ENCODE data around the gene VIPR2. TPM values are rescaled to one million over a fixed set of nuclear protein-coding genes. Genes with fewer than 3 reads are reported as not detected.

Gene VIPR2
- total and polyA plus RNA-seq, 2 experiments from 2014 or later = 1.3 to 2.7 TPM

DNA sequence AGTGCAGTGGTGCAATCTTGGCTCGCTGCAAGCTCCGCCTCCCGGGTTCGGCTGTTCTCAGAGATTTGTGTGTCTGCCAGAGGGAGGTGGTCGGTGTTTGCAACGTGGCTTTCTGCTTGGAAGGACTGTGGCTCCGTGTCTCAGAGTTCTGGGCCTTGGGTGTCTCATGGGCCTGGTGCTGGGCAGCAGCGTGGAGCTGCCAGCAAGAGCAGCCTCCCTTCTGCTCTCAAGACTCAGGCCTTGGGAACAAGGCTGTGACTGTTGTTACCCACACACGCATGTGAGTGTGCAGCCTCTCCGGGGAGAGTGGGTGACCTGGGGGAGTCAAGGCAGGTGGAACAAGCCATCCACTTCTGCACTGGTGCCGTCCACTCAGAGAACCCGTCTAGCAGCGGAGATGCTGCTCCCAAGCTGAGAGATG lies 52.0 kb downstream of the VIPR2 start:
- H3K27ac Mint-ChIP-seq = no peak overlapping the region
- peaks cover 69% of the 10 kb centered on the region for H3K9me3 Mint-ChIP-seq
- Histone ChIP-seq H3K4me2 (no peak overlapping the region), H3K79me2 (replicated peaks; ENCODE audit: insufficient read depth) (no peaks in the 10 kb centered on the region), H4K20me1 (replicated peaks; ENCODE audit: insufficient read depth) (no peaks in the 10 kb centered on the region), H3K4me1 (ENCODE audit: insufficient read depth) (no peaks in the 10 kb centered on the region), H3K27ac (ENCODE audit: low read depth) (no peak overlapping the region), H3K27me3 (ENCODE audit: insufficient read depth) (no peaks in the 10 kb centered on the region), H3K36me3 (ENCODE audit: insufficient read depth) (no peaks in the 10 kb centered on the region), H2AFZ (no peak overlapping the region), H3F3A (replicated peaks; ENCODE audit: low read depth) (no peaks in the 10 kb centered on the region), H3K4me3 (no peak overlapping the region), H3K9me2 (ENCODE audit: insufficient read depth) (no peaks in the 10 kb centered on the region)
- H3K4me1 Mint-ChIP-seq = no peaks in the 10 kb centered on the region; the same call in 2 of the 3 replicates
- DNase-seq (ENCODE audit: low spot score) (no peak), ATAC-seq (no peak)
- H3K4me3 Mint-ChIP-seq = no peak overlapping the region
- peaks cover 19% of the 10 kb centered on the region; the same call in 2 of the 3 replicates for H3K36me3 Mint-ChIP-seq (ENCODE audit: low read depth)
- TF ChIP-seq STAT1 (IDR thresholded peaks at IDR 0.05; ENCODE audit: unreplicated experiment) (no peak), ZNF114 (CRISPR knock-in tag; IDR thresholded peaks at IDR 0.05) (no peak), CREB1 (CRISPR knock-in tag; IDR thresholded peaks at IDR 0.05; ENCODE audit: low read depth) (no peak), EZH2 (IDR thresholded peaks at IDR 0.05; ENCODE audit: low read depth, unreplicated experiment) (no peak), REST (IDR thresholded peaks at IDR 0.05; ENCODE audit: unreplicated experiment) (no peak), ETS1 (IDR thresholded peaks at IDR 0.05) (no peak), POLR2AphosphoS5 (IDR thresholded peaks at IDR 0.05; ENCODE audit: low read depth) (no peak), EZH2phosphoT487 (IDR thresholded peaks at IDR 0.05; ENCODE audit: unreplicated experiment) (no peak), JUNB (IDR thresholded peaks at IDR 0.05; ENCODE audit: unreplicated experiment) (no peak), NANOG (IDR thresholded peaks at IDR 0.05; ENCODE audit: borderline replicate concordance) (no peak), ZNF462 (CRISPR knock-in tag; IDR thresholded peaks at IDR 0.05) (no peak), ZNF331 (CRISPR knock-in tag; IDR thresholded peaks at IDR 0.05; ENCODE audit: low read depth) (no peak)
- TF ChIP-seq, protein P1, sequence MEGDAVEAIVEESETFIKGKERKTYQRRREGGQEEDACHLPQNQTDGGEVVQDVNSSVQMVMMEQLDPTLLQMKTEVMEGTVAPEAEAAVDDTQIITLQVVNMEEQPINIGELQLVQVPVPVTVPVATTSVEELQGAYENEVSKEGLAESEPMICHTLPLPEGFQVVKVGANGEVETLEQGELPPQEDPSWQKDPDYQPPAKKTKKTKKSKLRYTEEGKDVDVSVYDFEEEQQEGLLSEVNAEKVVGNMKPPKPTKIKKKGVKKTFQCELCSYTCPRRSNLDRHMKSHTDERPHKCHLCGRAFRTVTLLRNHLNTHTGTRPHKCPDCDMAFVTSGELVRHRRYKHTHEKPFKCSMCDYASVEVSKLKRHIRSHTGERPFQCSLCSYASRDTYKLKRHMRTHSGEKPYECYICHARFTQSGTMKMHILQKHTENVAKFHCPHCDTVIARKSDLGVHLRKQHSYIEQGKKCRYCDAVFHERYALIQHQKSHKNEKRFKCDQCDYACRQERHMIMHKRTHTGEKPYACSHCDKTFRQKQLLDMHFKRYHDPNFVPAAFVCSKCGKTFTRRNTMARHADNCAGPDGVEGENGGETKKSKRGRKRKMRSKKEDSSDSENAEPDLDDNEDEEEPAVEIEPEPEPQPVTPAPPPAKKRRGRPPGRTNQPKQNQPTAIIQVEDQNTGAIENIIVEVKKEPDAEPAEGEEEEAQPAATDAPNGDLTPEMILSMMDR (conservative IDR thresholded peaks at IDR 0.05; ENCODE audit: low read depth in 2 of 2) = no peak
- H3K27me3 Mint-ChIP-seq (ENCODE audit: insufficient read depth, low read depth, poor library complexity) = peaks cover 12% of the 10 kb centered on the region

Measured in GM23338 (cell line).